ENCODE measurements around the gene ZDHHC8. TPM values are rescaled to one million over a fixed set of nuclear protein-coding genes. Genes with fewer than 3 reads are reported as not detected.

The ZDHHC8 gene
- total and polyA plus RNA-seq, 2 donors = 3.5 to 38.8 TPM

- Histone ChIP-seq H3K4me1 (ENCODE audit: insufficient read depth) (no peaks in the 10 kb centered on the region), H3K27ac (ENCODE audit: low read depth) (no peak overlapping the region), H3K4me3 (ENCODE audit: low read depth, low read length) (no peak overlapping the region), H3K36me3 (ENCODE audit: insufficient read depth) (no peaks in the 10 kb centered on the region)
- no peak for DNase-seq (ENCODE audit: extremely low spot score)
- 88% methylated on average over 21 of the region's 21 CpGs for WGBS
Observed at GRCh38 chr22:20145832-20146223, 14.2 kb downstream of the ZDHHC8 start.

GRCh38 chr22:20146777-20147176 is 15.2 kb downstream of the ZDHHC8 start:
- no peak for DNase-seq (ENCODE audit: extremely low spot score)
- WGBS = 87% methylated on average over 22 of the region's 22 CpGs
- H3K27ac ChIP-seq (ENCODE audit: low read depth) = no peak overlapping the region
- H3K4me1 ChIP-seq (ENCODE audit: insufficient read depth) = no peaks in the 10 kb centered on the region
- no peaks in the 10 kb centered on the region for H3K36me3 ChIP-seq (ENCODE audit: insufficient read depth)
- H3K4me3 ChIP-seq (ENCODE audit: low read depth, low read length) = no peak overlapping the region

GRCh38 chr22:20147237-20147988 is 15.8 kb downstream of the ZDHHC8 start:
- no peak for DNase-seq (ENCODE audit: extremely low spot score)
- 76% methylated on average over 14 of the region's 14 CpGs for WGBS
- H3K36me3 ChIP-seq (ENCODE audit: insufficient read depth) = no peaks in the 10 kb centered on the region
- no peak overlapping the region for H3K27ac ChIP-seq (ENCODE audit: low read depth)
- no peak overlapping the region for H3K4me3 ChIP-seq (ENCODE audit: low read depth, low read length)
- no peaks in the 10 kb centered on the region for H3K4me1 ChIP-seq (ENCODE audit: insufficient read depth)

- H3K27ac ChIP-seq (ENCODE audit: low read depth) = no peak overlapping the region
- H3K36me3 ChIP-seq (ENCODE audit: insufficient read depth) = no peaks in the 10 kb centered on the region
- no peaks in the 10 kb centered on the region for H3K4me1 ChIP-seq (ENCODE audit: insufficient read depth)
- no peak overlapping the region for H3K4me3 ChIP-seq (ENCODE audit: low read depth, low read length)
- DNase-seq (ENCODE audit: extremely low spot score) = no peak
- WGBS = 85% methylated on average over 18 of the region's 18 CpGs
Observed at GRCh38 chr22:20148414-20148813, 16.8 kb downstream of the ZDHHC8 start.

- Histone ChIP-seq H3K4me1 (ENCODE audit: insufficient read depth) (no peaks in the 10 kb centered on the region), H3K4me3 (ENCODE audit: low read depth, low read length) (no peak overlapping the region), H3K36me3 (ENCODE audit: insufficient read depth) (no peaks in the 10 kb centered on the region), H3K27ac (ENCODE audit: low read depth) (no peak overlapping the region)
- WGBS = 65% methylated on average over 32 of the region's 32 CpGs
- no peak for DNase-seq (ENCODE audit: extremely low spot score)
Observed at GRCh38 chr22:20149257-20150250, 17.9 kb downstream of the ZDHHC8 start.

- DNase-seq (ENCODE audit: extremely low spot score) = no peak
- no peak within 1 kb of the TSS for H3K4me3 ChIP-seq (ENCODE audit: low read depth, low read length)
- no peaks in the 10 kb centered on the region for H3K36me3 ChIP-seq (ENCODE audit: insufficient read depth)
- no peak within 1 kb of the TSS for H3K27ac ChIP-seq (ENCODE audit: low read depth)
- 73% methylated on average over 14 of the region's 14 CpGs for WGBS
- H3K4me1 ChIP-seq (ENCODE audit: insufficient read depth) = no peaks in the 10 kb centered on the region
Observed at GRCh38 chr22:20150381-20151275, 19.0 kb downstream of the ZDHHC8 start, which contains the start of gene CCDC188. TSS of gene CCDC188 (minus strand) at chr22:20151055. CDS start at chr22:20150986, 69 bp downstream.

GRCh38 chr22:20151276-20151588 is 19.6 kb downstream of the ZDHHC8 start:
- no peak for DNase-seq (ENCODE audit: extremely low spot score)
- 87% methylated on average over 4 of the region's 4 CpGs for WGBS
- H3K36me3 ChIP-seq (ENCODE audit: insufficient read depth) = no peaks in the 10 kb centered on the region
- no peak overlapping the region for H3K27ac ChIP-seq (ENCODE audit: low read depth)
- no peak overlapping the region for H3K4me3 ChIP-seq (ENCODE audit: low read depth, low read length)
- no peaks in the 10 kb centered on the region for H3K4me1 ChIP-seq (ENCODE audit: insufficient read depth)

- no peak for DNase-seq (ENCODE audit: extremely low spot score)
- no peaks in the 10 kb centered on the region for H3K36me3 ChIP-seq (ENCODE audit: insufficient read depth)
- no peaks in the 10 kb centered on the region for H3K4me1 ChIP-seq (ENCODE audit: insufficient read depth)
- no peak overlapping the region for H3K27ac ChIP-seq (ENCODE audit: low read depth)
- no peak overlapping the region for H3K4me3 ChIP-seq (ENCODE audit: low read depth, low read length)
- 88% methylated on average over 14 of the region's 14 CpGs for WGBS
Observed at GRCh38 chr22:20152464-20152890, 20.9 kb downstream of the ZDHHC8 start.

GRCh38 chr22:20153945-20154344 is 22.3 kb downstream of the ZDHHC8 start:
- Histone ChIP-seq H3K27ac (ENCODE audit: low read depth) (no peak overlapping the region), H3K4me1 (ENCODE audit: insufficient read depth) (no peaks in the 10 kb centered on the region), H3K4me3 (ENCODE audit: low read depth, low read length) (no peak overlapping the region), H3K36me3 (ENCODE audit: insufficient read depth) (no peaks in the 10 kb centered on the region)
- no peak for DNase-seq (ENCODE audit: extremely low spot score)
- 44% methylated on average over 16 of the region's 16 CpGs for WGBS

- no peak for DNase-seq (ENCODE audit: extremely low spot score)
- 54% methylated on average over 14 of the region's 14 CpGs for WGBS
- Histone ChIP-seq H3K4me1 (ENCODE audit: insufficient read depth) (no peaks in the 10 kb centered on the region), H3K36me3 (ENCODE audit: insufficient read depth) (no peaks in the 10 kb centered on the region), H3K4me3 (ENCODE audit: low read depth, low read length) (no peak overlapping the region), H3K27ac (ENCODE audit: low read depth) (no peak overlapping the region)
Observed at GRCh38 chr22:20154602-20155187, 23.1 kb downstream of the ZDHHC8 start.

- WGBS = 44% methylated on average over 30 of the region's 30 CpGs
- DNase-seq (ENCODE audit: extremely low spot score) = no peak
- Histone ChIP-seq H3K27ac (ENCODE audit: low read depth) (no peak overlapping the region), H3K4me3 (ENCODE audit: low read depth, low read length) (no peak overlapping the region), H3K36me3 (ENCODE audit: insufficient read depth) (no peaks in the 10 kb centered on the region), H3K4me1 (ENCODE audit: insufficient read depth) (no peaks in the 10 kb centered on the region)
Observed at GRCh38 chr22:20155330-20156041, 23.9 kb downstream of the ZDHHC8 start.

- no peak overlapping the region for H3K4me3 ChIP-seq (ENCODE audit: low read depth, low read length)
- H3K27ac ChIP-seq (ENCODE audit: low read depth) = no peak overlapping the region
- H3K4me1 ChIP-seq (ENCODE audit: insufficient read depth) = no peaks in the 10 kb centered on the region
- H3K36me3 ChIP-seq (ENCODE audit: insufficient read depth) = no peaks in the 10 kb centered on the region
- 65% methylated on average over 7 of the region's 7 CpGs for whole genome bisulfite sequencing
- no peak for DNase-seq (ENCODE audit: extremely low spot score)
Observed at GRCh38 chr22:20156042-20156389, 24.4 kb downstream of the ZDHHC8 start.
